NCI-H82 treated with DMSO at 0.1 percent for 48 hours (cell line): Measurements from ENCODE around the gene NHSL2.
A peak's percentile ranks its signal among the peaks of the same experiment; 100 is the strongest.

Experiments used
- DNase-seq: peaks from one replicate; lab custom pipeline; 2025; ENCODE audit not compliant: unreplicated experiment; lab: John Stamatoyannopoulos, UW

NHSL2 gene

DNA sequence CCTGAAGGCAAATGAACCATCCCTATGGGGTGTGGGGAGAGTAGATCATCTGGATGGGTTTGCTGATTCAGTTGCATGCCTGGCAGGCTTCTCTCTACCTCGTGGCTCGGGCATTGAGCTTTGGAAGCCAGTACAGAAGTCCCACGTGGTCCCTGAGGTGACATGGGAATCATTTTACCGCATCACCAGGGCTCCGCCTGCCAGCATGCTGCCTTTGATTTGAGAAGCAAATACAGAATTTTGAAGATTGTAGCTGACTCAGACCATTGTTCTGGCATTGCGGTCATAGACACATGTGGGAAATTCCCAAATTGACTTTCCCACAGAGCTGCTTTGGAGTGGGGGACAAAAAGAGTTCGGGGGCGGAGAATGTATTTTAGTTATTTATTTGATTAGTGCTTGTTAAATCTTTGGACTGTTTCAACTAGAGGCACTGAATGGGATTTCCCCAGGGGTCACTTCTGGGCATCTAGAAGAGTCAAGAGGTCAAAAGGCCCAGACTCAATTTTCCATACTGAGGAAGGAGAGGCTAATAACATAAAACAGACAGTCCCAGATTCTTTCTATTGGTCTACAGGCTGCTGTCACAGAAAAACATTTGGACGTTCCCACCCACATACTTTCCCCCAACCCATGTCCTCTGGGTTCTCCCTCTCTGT, 79.3 kb downstream of the NHSL2 start:
- DNase-seq = no peak

DNA sequence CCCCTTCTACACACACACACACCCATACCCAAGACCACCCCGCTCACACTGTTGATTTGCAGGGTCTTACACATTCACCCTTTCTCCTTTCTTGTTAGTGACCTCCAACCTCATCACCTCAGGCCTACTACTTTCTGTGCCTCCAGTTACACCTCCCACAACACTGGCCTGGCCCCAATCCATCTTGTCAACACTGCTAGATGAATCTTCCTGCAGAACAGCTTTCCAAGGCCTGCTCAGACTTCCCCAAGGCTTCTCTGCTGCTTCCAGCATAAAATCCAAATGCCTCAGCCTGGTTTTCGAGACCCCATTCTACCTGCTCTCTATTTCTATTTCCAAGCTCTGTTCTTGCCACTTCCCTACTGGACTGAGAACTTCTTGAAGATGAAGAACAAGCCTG, 79.9 kb downstream of the NHSL2 start:
- no peak for DNase-seq

DNA sequence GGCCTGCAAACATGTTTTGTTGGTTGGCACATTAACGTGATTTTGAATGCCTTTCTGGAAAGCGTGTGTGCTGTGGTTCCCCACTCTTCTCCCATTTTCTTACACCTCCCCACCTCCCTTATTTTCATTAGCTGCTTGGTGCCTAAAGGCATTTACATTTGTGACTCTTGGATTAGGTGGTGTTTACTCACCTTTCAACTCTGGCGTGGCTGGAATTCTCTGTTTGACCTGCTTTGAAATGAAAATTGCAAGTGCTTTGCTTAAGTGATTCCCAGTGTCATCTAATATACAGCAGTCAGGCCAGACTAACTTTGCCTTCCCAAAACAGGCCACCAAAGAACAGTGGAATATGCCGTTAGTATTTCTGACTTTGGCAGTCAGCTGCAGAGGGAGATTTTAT, 80.5 kb downstream of the NHSL2 start:
- DNase-seq = no peak

DNA sequence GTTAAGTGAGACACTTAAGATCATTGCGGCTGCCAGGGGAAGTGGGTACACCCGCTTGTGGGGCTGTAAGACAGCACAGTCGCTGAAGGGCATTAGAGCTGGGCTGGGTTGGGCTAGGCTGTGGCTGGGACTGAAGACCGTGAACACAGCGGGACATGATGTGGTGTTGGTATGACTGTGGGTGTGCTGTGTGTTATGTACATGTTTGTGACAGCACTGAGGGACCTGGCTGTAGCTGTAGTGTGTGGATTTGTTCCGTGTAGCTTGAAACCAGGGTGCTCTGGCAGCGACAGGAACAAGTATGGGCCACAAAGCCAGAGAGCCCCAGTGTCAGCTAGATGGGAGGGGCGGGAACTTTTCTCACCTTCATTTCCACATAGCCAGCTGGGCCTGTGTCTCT, 82.1 kb downstream of the NHSL2 start:
- no peak for DNase-seq

DNA sequence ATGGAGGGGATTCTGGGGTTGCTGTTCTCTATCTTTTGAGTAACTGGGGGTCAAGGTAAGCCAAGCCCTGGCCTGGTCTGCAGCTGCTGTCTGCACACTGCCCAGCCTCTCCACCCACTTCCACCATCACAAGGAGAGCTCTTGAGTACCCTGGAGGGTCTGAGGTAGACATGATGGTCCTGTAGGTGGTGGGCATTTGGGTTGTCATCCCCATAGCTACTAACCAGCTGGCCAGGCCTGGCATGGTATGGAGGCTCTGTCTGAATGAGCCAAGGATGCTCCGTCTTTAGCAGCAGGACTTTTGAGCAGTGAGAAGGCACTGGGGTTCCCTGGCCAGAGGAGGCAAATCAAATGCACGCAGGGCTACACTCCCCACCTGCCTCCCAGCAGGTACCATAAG, 82.7 kb downstream of the NHSL2 start:
- DNase-seq = no peak

DNA sequence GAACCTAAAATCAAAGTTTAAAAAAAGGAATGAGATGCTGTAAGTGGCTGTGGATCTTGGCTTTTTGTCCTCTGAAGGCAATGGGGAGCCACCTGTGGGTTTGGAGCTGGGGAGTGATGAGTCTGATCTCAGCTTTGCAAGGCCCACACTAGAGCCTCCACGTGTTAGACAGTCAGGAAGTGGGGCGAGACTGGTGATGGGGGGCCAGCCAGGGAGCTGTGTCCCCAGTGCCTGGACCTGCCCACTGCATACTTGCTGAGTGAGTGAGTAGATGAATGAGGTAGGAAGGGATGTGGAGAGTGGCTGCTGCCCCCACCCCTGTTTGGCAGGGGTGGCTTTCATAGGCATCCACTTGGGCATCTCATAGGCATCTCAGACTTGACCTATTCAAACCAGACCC, 84.0 kb downstream of the NHSL2 start:
- no peak for DNase-seq

DNA sequence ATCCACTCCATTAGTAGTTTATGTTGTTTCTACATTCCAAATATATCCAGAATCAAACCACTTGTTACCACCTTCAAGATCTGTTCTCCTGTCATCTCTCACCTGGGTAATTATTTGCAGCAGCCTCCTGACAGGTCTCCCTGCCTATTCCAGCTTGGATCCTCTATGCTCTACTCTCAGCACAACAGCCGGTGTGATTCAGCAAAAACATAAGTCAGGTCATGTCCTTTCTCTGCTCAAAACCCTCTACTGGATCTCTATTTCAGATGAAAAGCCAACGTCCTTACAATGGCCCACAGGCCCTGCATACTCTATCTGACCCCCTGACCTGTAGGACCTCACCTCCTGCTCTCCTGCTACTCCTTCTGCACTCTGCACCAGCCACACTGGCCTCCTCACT, 84.5 kb downstream of the NHSL2 start:
- DNase-seq = no peak

DNA sequence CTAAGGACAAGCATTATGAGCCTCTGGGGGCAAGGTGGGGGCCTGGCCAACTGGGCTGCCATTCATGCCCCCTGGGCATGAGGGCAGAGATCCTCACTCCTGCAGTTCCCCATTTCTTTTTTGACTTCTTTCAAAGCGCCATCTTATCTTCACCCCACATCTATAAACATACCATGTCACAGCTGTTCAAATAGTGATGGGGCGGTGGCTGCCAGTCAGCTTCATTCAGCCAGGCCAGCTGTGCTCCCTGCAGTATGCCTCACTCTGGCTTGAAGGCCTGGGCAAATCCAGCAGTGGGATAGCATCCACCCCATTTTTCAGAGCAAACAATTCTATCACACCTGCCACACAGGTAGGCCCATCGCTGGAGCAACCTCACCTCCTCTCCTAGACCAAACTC, 85.5 kb downstream of the NHSL2 start:
- no peak for DNase-seq

DNA sequence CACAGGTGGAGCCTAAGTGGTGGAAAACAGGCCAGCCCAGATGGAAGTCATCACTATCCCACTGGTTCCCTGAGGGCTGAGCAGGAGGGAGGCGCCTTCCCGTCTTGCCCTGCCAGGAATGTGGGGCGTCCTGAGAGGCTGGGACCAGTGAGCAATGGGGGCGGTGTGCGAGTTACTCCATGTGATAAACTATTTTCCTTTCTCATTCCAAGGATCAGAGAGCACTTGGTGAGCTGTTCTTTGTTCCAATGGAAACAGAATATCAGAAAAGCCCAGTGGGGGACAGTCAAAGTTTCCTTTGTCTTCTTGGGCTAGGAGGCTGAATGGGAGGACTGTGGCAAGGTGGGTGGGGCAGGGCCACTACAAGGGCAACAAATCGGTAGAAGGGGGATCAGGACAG, 86.2 kb downstream of the NHSL2 start:
- DNase-seq = no peak

DNA sequence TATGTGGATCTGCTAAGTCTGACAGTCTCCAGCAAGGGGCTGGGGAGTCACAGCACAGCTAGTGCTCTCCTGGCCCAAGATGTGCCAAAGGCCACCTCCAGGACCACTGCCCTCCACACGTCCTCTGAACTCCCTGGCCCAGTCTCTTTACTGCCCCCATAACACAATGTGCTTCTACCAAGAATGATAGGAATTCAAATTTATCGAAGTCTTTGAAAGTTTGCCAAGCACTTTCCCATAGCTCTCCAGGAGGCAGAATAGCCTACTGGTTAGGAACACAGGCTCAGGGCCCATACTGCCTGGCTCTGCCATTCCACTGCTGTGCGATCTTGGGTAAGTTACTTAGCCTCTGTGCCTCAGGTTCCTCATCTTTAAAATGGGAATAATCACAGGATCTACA, 86.7 kb downstream of the NHSL2 start:
- no peak for DNase-seq

DNA sequence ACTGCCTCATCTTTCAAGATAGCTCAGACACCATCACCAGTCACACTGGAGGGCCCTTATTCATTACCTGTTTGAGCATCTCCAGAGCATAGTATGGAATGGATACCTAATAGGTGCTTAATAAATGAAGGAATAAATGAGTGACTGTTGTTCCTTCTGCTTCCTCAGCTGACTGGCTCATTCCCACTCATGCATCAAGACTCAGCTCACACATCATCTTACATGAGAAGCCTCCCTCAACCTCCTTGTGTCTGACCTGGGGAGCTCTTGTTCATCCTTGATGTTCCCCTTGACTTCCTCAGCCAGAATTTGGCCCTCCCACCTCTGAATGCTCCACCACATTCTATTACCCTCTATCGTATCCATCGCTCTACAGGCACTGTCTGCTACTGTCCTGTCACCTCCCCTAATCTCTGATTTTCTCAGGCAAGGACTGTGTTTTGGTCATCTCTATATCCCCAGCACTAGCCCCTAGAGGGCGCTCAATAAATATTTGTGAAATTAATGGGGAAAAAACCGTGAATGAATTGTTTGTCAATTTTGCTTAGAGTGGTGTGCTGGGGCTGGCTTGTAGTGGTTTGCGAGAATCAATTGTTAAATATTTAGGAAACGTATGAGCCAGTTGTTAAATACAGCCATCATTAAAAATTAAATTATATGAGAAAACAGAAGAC, 88.3 kb downstream of the NHSL2 start:
- DNase-seq = peak; percentile 30

DNA sequence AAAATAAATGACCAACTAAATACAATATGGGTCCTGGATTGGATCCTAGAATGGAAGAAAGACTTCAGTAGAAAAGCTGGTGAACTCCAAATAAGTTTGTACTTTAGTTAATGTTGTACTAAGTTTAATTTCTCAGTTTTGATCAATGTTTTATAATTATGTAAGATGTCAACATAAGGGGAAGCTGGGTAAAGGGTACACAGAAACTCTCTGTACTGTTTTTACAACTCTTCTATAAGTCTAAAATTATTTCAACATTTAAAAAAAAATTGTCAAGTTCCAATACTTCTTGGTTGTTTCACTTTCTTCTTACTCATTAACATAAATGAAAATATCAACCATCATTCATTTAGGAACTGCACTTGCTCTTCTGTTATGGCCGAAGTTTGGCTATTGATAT, 88.9 kb downstream of the NHSL2 start:
- DNase-seq = no peak

DNA sequence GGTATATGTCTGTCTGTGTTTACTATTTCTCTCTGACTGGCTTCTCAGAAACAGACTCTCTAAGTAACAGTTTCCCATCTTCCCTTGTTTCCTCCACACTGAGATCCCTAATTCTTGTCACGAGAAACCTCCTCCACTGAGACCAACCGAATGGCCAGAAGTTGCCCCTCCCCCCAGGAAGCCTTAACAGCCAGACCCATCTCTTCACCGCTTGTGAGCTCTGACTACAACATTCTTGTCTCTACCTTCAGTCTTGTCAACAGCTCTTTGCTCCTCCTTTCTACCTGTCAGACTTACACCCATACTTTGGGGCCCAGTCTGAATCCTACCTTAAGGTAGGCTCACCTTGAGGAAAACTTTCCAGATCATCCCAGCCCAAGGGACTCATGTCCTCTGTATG, 90.8 kb downstream of the NHSL2 start:
- DNase-seq = no peak

DNA sequence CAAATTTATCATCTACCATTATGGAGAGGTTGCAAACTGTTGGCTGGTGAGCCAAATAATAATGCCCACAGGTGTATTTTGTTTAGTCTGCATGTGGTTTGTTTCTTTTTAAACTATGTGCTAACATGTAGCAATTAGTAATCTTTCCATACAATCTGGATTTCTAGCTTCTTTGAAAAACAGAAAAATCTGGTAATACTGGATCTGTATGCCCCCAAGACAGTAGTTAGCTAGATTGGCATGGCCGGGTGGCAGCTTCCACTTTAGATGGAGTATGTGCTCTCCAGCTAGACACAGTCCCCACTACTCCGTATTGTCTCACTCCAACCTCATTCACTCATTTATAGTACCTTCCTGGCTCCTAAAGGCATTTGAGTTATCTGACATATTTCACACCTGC, 91.3 kb downstream of the NHSL2 start:
- DNase-seq = no peak

DNA sequence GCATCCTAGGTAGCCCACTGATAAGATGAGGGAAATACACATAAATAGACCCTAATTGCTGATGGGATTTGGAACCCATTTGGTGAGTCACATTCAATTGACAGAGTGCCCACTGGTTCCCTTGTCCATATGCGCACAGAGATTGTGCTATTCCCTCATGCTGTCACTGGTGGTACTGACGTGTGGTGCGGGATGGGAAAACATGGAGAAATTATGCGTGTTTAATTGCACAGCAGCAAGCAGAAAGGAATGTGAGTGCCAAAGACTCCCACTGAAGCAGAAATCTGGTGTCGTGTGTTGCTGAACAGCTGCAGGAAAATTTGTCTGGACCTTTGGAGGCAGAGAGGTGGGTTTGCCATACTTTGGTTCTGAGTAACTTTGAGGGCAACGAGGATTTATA, 92.2 kb downstream of the NHSL2 start:
- DNase-seq = no peak

DNA sequence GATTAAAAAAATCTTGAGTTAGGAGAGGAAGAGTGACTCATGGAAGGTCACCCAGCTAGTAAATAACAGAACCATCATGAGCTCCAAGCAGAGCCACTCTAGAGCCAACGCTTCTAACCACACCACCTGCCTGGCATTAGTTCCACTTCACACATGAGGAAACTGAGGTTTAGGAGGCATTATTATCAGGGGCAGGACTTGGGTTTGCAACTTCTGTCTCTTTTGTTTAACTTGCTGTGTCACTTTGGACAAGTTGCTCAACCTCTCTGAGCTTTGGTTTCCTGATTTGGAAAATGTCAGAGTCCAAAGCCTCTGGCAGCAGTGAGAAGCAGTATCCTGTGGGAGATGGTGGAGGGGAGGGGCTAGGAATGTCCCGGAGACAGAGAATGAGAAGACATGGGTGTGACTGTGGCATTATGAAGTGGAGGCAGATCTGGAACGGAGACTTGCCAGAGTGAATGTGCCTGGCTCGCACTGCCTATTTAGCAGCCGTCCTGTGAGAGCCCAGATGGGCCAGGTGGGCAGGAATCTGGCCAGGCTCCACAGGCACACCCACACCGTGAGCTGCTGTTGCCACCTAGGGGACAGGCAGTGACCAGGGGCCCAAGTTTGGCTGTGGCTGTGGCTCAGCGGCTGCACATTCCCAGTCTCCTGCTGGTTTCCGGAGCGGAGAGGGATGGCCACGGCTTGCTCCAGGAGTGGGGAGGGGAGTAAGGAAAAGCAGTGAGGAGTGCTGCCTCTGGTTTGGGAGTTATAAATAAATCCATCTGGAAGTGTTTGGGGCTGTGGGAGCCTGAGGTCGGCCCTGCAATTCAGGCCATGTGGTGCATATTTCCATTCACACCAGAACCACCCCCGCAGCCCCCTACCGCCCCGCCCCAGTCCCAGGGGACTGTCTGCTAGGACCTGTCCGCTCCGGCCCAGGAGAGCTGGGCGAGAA, 93.4 kb downstream of the NHSL2 start:
- no peak for DNase-seq

DNA sequence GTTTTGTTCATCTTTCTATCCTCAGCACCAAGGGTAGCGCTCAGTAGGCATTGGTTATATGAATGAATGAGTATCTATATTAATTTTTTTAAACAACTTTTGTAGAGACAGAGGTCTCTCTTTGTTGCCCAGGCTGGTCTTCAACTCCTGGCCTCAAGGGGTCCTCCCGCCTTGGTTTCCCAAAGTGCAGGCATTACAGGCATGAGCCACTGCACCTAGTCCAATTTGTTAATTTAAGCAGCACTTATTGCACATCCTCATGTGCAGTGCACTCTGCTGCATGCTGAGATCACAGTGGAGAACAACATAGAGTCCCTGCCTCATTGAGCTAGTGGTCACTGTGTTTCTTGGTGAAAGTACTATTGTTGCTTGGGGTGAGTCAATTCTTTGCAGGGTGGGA, 94.4 kb downstream of the NHSL2 start:
- DNase-seq = no peak

DNA sequence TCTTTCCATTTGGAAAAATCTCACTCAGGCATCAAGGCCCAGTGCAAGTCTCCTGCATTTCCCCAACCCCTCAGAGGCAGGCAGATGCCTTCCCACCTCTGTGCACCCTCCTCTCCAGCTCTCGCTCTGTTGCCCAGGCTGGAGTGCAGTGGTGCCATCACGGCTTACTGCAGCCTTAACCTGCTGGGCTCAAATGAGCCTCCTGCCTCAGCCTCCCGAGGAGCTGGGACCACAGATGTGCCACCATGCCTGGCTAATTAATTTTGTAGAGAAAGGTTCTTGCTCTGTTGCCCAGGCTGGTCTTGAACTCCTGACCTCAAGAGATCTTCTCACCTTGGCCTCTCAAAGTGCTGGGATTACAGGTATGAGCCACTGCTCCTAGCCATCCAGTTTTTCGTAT, 95.8 kb downstream of the NHSL2 start:
- DNase-seq = no peak

DNA sequence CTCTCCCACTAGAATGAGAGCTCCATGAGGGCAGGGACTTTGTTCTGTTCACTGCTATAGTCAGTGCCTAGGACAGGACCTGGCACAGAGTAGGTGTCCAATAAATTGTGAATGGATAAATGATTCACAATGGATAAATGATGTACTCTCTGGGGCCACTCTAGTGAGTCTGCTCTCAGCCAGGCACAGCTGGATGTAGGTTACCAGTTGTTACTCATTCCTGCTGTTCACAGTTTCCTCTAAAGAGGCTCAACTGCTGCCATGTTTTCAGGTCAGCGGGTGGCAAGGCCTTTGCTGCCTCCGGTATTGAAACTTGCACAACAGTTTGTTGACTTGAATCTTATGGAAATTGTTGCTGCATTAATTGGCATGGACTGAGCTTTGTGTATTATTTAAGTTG, 99.1 kb downstream of the NHSL2 start:
- DNase-seq = no peak

DNA sequence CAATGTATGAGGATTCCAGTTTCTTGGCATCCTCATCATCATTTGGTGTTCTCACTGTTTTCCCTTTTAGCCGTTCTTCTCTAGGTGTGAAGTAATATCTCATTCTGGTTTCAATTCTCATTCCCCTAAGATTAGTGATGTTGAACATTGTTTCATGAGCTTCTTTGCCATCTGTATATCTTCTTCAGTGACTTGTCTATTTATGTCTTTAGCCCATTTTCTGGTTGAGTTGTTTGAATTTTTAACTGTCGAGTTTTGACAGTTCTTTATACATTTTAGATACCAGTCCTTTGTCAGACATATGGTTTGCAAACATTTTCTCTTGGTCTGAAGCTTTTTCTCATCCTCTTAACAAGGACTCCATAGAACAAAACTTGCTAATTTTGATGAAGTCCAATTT, 101.1 kb downstream of the NHSL2 start:
- DNase-seq = no peak

DNA sequence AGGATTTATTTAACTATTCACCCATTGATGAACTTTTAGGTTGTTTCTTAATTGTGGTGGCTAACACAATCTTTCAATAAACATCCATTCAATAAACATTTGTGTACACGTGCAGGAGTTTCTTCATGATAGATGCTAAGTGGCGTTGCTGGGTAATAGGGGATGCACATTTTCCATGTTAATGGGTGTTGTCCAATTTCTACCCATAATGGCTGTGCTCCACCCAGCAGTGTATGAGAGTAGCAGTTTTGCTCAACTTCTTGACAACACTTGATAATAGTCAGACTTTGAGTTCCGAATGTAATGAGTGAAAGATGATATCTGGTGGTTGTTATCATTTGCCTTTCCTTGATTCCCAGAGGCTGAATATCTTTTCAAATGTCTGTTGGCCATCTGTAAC, 104.7 kb downstream of the NHSL2 start:
- DNase-seq = no peak
